GM12878 (cell line): ENCODE data around the gene FRYL. TPM values are rescaled to one million over a fixed set of nuclear protein-coding genes. Genes with fewer than 3 reads are reported as not detected.

Experiments used
- ATAC-seq: fragments of 200-7000 bp; cut with Tn5 transposase; 3 replicates; pipeline ENCODE4 v1.9.1; 2020; ENCODE audit warnings: mild to moderate bottlenecking, moderate library complexity
- BruUV-seq: library from RNA; stranded (reverse); fragments of 400-500 nt; replicated peaks from 2 replicates; lab custom pipeline; 2021; lab: Mats Ljungman, UMichigan
- CTCF ChIA-PET: fragments of 300-600 bp; sonication (Branson Sonifier 250); formaldehyde crosslinking; extraction: SDS; loops from one replicate; lab custom pipeline; 2021; ENCODE audit warnings: inconsistent platforms; lab: Yijun Ruan, JAX
- POLR2A ChIA-PET: fragments of 350-600 bp; formaldehyde crosslinking; extraction: SDS; loops from one replicate; lab custom pipeline; 2021; ENCODE audit warnings: inconsistent platforms; lab: Charles Lee
- RAD21 ChIA-PET: fragments of 300-600 bp; sonication (Branson Sonifier 250); formaldehyde crosslinking; loops from one replicate; lab custom pipeline; 2023; ENCODE audit warnings: antibody characterized with exemption; ENCODE audit not compliant: unreplicated experiment; lab: Charles Lee
- SMC1A ChIA-PET: fragments of 300-600 bp; sonication (Branson Sonifier 250); formaldehyde crosslinking; loops from one replicate; lab custom pipeline; 2023; ENCODE audit not compliant: unreplicated experiment, uncharacterized antibody; lab: Charles Lee
- DNase-seq: peaks from one replicate; pipeline ENCODE4 v3.0.0-alpha.2; 2011; ENCODE audit warnings: low read depth, low spot score
- FAIRE-seq: peaks from 3 replicates; lab custom pipeline; 2011; peaks lifted over from hg19 to GRCh38; lab: Jason Lieb, UNC
- H2AFZ ChIP-seq: 2 replicates; pipeline ENCODE4 v1.6.0; 2011; ENCODE audit warnings: low read depth, low read length, control low read depth; ENCODE audit not compliant: control insufficient read depth
- H3K27ac ChIP-seq: 2 replicates; pipeline ENCODE4 v1.5.1; 2011; ENCODE audit warnings: control low read depth; ENCODE audit not compliant: control insufficient read depth, insufficient read depth
- H3K27me3 ChIP-seq, 2 experiments: replicated peaks in 1 of 2; 2 replicates each; pipeline versions ENCODE4 v1.6.0 to v1.6.1; 2011; ENCODE audit warnings: low read length in 1 of 2; ENCODE audit not compliant: control insufficient read depth in 2 of 2, insufficient read depth in 2 of 2
- H3K36me3 ChIP-seq, 2 experiments: 2 replicates each; pipeline ENCODE4 v1.5.1; 2011; ENCODE audit warnings: low read length in 1 of 2; ENCODE audit not compliant: control insufficient read depth in 2 of 2, insufficient read depth in 2 of 2
- H3K4me1 ChIP-seq: 2 replicates; pipeline ENCODE4 v1.6.1; 2011; ENCODE audit warnings: mild to moderate bottlenecking, low read length, moderate library complexity, mixed read lengths; ENCODE audit not compliant: control insufficient read depth, insufficient read depth
- H3K4me2 ChIP-seq: 2 replicates; pipeline ENCODE4 v1.6.0; 2011; ENCODE audit warnings: control low read depth; ENCODE audit not compliant: control insufficient read depth, insufficient read depth
- H3K4me3 ChIP-seq: fragments of 200-600 bp; sonication (generic); 2 replicates; pipeline ENCODE4 v1.5.1; 2016
- H3K79me2 ChIP-seq: 2 replicates; pipeline ENCODE4 v1.6.0; 2011; ENCODE audit warnings: low read length; ENCODE audit not compliant: control insufficient read depth, insufficient read depth
- H3K9ac ChIP-seq: 2 replicates; pipeline ENCODE4 v1.8.0; 2011; ENCODE audit warnings: low read length, control low read depth, mixed read lengths; ENCODE audit not compliant: control insufficient read depth, insufficient read depth
- H3K9me3 ChIP-seq: replicated peaks from 3 replicates; pipeline ENCODE4 v1.5.1; 2011; ENCODE audit warnings: mild to moderate bottlenecking, low read length; ENCODE audit not compliant: control insufficient read depth, insufficient read depth
- H4K20me1 ChIP-seq: 2 replicates; pipeline ENCODE4 v1.6.0; 2011; ENCODE audit not compliant: control insufficient read depth, insufficient read depth
- ETV6 ChIP-seq, 2 experiments: fragments of 450-650 bp in 1 of 2; IDR thresholded peaks in 1 of 2; conservative IDR thresholded peaks in 1 of 2; 2 replicates each; pipeline ENCODE4 v1.6.1; 2014; ENCODE audit warnings: antibody characterized with exemption in 1 of 2, borderline replicate concordance in 1 of 2, low read depth in 1 of 2, mild to moderate bottlenecking in 1 of 2, moderate library complexity in 1 of 2
- SIN3A ChIP-seq: IDR thresholded peaks from 2 replicates; pipeline ENCODE4 v1.6.1; 2012; ENCODE audit warnings: low read depth, low read length, improper control_type of control experiment
- TCF7 ChIP-seq: IDR thresholded peaks from 2 replicates; pipeline ENCODE4 v1.6.1; 2014; ENCODE audit warnings: antibody characterized with exemption, borderline replicate concordance
- WGBS: methylation state at CpG from one replicate; pipeline ENCODE4 v1.1.6; 2016; ENCODE audit warnings: low lambda C conversion rate; ENCODE audit not compliant: insufficient replicate concordance, insufficient coverage; ENCODE audit errors: missing lambda C conversion rate; 5-methylcytosine and 5-hydroxymethylcytosine counted together
- in situ Hi-C: fragments of 300-500 bp; cut with MboI; formaldehyde crosslinking; loops from 9 replicates; pipeline ENCODE4 v1.14.3; 2018; ENCODE audit warnings: mixed read lengths
- intact Hi-C: fragments of 100-400 bp; cut with micrococcal nuclease; formaldehyde crosslinking; loops from one replicate; pipeline ENCODE4 v1.14.2; 2022; ENCODE audit not compliant: unreplicated experiment
- polyA plus RNA-seq, 11 experiments: library from polyadenylated mRNA; depleted of rRNA in 4 of 11; unstranded in 6 of 11; stranded (reverse) in 5 of 11; fragments of >200 nt; fragmentation: Nextera tagmentation in 4 of 11; fragmentation: Illumina TruSeq in 1 of 11; extraction: Ambion mirVana in 4 of 11; extraction: Trizol in 1 of 11; gene quantifications; 1 replicate in 1 of 11; 2 replicates in 10 of 11; pipeline versions ENCODE4 v1.2.1 to v1.2.3, GENCODE V29; 2011 to 2016; ENCODE audit warnings: inconsistent platforms in 2 of 11, missing spikeins in 2 of 11, low read depth in 1 of 11
- total RNA-seq, 4 experiments: library from RNA; depleted of rRNA in 3 of 4; stranded (reverse); fragments of >200 nt in 3 of 4; fragmentation: Illumina TruSeq in 1 of 4; extraction: Trizol in 1 of 4; gene quantifications; 2 replicates each; pipeline versions ENCODE4 v1.2.1 to v1.2.3, GENCODE V29; 2013 to 2021
- TF ChIP-seq, protein P1 (sequence below): fragments of 450-650 bp; formaldehyde crosslinking; IDR thresholded peaks from 2 replicates; pipeline ENCODE4 v1.4.0; 2022; ENCODE audit warnings: mild to moderate bottlenecking, moderate library complexity

The FRYL gene
- total and polyA plus RNA-seq, 10 of the 15 experiments (the other 5 are each of a cell fraction or from before 2014, with no cell fraction given) = 10.3 to 50.6 (median 28.7) TPM

DNA sequence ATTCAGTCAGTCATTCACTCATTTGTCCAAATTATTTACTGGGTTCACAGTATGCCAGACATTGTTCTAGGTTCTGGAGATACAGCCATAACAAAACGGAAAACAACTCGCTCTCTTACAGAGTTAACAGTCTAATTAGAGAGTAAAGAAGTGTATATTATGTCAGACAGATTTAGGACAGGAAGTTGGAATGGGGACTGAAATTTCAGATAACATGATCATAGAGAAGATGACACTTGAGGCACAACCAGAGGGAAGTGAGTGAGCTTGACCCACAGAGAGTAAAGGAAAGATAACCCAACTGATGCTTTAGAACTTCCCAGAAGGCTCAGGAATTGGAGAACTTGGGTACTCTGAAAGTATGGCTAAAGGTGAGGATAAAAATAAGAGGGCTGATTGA lies 150.6 kb downstream of the FRYL start:
- intact Hi-C loops = no loop called here
- no peaks in the 10 kb centered on the region for H4K20me1 ChIP-seq
- no peak overlapping the region for H3K4me2 ChIP-seq
- no peaks in the 10 kb centered on the region for H3K36me3 ChIP-seq
- 100% methylated on average over 2 of the region's 2 CpGs for WGBS
- TF ChIP-seq SIN3A = no peak
- TF ChIP-seq, protein P1, sequence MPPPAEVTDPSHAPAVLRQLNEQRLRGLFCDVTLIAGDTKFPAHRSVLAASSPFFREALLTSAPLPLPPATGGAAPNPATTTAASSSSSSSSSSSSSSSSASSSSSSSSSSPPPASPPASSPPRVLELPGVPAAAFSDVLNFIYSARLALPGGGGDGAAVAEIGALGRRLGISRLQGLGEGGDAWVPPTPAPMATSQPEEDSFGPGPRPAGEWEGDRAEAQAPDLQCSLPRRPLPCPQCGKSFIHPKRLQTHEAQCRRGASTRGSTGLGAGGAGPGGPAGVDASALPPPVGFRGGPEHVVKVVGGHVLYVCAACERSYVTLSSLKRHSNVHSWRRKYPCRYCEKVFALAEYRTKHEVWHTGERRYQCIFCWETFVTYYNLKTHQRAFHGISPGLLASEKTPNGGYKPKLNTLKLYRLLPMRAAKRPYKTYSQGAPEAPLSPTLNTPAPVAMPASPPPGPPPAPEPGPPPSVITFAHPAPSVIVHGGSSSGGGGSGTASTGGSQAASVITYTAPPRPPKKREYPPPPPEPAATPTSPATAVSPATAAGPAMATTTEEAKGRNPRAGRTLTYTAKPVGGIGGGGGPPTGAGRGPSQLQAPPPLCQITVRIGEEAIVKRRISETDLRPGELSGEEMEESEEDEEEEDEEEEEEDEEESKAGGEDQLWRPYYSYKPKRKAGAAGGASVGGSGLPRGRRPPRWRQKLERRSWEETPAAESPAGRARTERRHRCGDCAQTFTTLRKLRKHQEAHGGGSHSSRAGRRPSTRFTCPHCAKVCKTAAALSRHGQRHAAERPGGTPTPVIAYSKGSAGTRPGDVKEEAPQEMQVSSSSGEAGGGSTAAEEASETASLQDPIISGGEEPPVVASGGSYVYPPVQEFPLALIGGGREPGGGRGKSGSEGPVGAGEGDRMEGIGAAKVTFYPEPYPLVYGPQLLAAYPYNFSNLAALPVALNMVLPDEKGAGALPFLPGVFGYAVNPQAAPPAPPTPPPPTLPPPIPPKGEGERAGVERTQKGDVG = no peak
- no peak for TF ChIP-seq ETV6 (conservative IDR thresholded peaks at IDR 0.05 in 1 of 2, IDR thresholded peaks at IDR 0.05 in 1 of 2; ENCODE audit: borderline replicate concordance in 1 of 2, low read depth in 1 of 2)
- no peak for TF ChIP-seq TCF7
- no peak overlapping the region for H3K9ac ChIP-seq
- SMC1A ChIA-PET = interaction anchor here (0.8 kb wide), 1 partner anchor 272 kb away, joined by 3 read pairs; no protein-coding TSS in a partner anchor
- RAD21 ChIA-PET = interaction anchor here (0.6 kb wide), 1 partner anchor 28 kb away, joined by 3 read pairs; no protein-coding TSS in a partner anchor
- in situ Hi-C loops = no loop called here
- POLR2A ChIA-PET = no interaction called here
- H3K9me3 ChIP-seq = no peaks in the 10 kb centered on the region
- H2AFZ ChIP-seq = no peak overlapping the region
- H3K27me3 ChIP-seq = no peaks in the 10 kb centered on the region
- no peak for DNase-seq
- H3K4me1 ChIP-seq = no peaks in the 10 kb centered on the region
- no peak overlapping the region for H3K27ac ChIP-seq
- CTCF ChIA-PET = interaction anchor here (0.6 kb wide), 1 partner anchor 36 kb away, joined by 3 read pairs; no protein-coding TSS in a partner anchor
- no TSS peak for BruUV-seq
- no peak overlapping the region for H3K4me3 ChIP-seq
- FAIRE-seq = no peak
- H3K79me2 ChIP-seq = no peaks in the 10 kb centered on the region
- ATAC-seq = no peak
